ENCODE data around the gene TMEM9.

TMEM9 gene

DNA sequence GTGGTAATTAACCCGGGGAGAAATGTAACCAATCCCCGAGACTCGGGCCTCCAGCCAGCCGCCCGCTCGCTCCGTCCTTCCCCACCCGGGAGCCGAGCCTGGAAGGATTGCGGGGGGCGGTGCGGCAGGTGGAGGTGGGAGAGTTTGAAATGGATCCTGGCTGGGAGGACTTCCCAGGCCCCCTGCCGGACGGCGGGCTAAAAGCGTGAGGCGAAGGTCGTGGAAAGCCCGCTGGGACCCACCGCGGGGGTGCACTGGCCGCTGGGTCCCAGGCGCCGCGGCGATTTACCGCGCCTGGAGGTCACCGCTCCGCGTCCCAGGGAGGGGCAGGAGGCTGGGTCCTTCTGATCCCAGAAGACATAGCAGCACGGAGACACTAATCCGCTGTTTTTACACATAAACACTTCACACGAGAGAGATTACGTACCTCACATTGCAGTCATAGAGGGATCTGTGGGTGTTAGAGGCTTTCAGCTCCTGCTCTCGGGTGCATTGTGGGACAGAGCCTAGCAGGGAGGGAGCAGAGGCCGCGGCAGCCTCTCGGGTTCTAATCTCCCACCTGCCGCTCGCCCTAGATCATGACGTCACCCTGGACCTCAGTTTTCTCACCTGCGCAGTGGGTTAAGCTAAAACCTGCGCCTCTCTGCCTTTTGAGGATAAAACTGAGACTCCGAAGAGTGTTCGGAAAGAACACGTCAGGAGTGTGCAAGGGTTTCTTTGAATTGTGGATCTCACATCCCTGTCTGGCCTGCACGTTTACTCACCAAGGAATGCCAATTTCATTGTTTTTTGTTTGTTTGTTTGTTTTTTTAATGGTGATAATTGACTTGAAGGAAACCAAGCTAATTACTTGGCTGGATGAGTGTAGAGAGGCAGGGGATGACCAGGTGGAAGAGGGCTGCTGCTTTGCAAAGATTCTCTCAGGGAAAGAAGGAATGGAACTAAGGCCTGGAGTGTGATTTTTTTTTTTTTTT is 17.1 kb upstream of the TMEM9 start (continued):
- TF ChIP-seq, protein P1, sequence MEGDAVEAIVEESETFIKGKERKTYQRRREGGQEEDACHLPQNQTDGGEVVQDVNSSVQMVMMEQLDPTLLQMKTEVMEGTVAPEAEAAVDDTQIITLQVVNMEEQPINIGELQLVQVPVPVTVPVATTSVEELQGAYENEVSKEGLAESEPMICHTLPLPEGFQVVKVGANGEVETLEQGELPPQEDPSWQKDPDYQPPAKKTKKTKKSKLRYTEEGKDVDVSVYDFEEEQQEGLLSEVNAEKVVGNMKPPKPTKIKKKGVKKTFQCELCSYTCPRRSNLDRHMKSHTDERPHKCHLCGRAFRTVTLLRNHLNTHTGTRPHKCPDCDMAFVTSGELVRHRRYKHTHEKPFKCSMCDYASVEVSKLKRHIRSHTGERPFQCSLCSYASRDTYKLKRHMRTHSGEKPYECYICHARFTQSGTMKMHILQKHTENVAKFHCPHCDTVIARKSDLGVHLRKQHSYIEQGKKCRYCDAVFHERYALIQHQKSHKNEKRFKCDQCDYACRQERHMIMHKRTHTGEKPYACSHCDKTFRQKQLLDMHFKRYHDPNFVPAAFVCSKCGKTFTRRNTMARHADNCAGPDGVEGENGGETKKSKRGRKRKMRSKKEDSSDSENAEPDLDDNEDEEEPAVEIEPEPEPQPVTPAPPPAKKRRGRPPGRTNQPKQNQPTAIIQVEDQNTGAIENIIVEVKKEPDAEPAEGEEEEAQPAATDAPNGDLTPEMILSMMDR (tag by site-specific recombination; IDR thresholded peaks at IDR 0.05): peak; percentile 78

DNA sequence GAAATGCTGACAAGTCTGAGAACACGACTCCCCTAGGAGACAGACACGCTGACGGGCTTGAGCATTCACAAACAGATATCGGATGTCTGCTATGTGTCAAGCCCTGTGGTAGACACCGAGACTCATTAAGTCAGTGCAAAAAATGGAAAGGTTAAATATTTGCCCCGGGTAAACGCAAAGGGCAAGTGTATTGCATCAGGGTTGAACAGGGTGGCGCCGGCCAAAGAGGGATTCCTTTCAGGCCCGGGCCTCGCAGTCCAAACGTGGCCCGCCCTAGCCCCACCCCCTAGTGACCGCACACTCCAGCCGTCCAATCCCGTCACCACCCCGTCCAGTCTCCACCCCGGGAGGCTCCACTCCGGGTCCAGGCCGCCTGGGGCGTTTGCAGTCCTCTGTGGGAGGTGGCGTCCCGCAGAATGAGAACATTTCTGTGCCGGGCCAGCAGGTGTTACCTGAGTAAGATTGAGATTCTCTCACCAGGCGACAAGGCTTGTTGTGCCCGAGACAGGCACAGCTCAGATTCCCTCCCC is 16.3 kb upstream of the TMEM9 start:
- ChIA-PET CTCF (interaction anchor here (0.7 to 1.3 kb wide), 5 partner anchors 21 to 191 kb away, joined by 3 to 4 read pairs (median 3); no protein-coding TSS in a partner anchor), POLR2A (interaction anchor here (0.6 to 2.9 kb wide), 8 partner anchors 14 to 552 kb away, joined by 3 to 21 read pairs (median 5); partner anchors contain the start of genes IGFN1 and TMEM9)
- Histone ChIP-seq H3K9me3 (ENCODE audit: control insufficient read depth, insufficient read depth, low read depth, low read length) (no peaks in the 10 kb centered on the region), H3K4me3 (ENCODE audit: low read depth, low read length) (peak overlapping the region; percentile 54), H3K36me3 (ENCODE audit: control insufficient read depth in 2 of 2, insufficient read depth in 1 of 2, low read length in 2 of 2) (no peaks in the 10 kb centered on the region), H3K4me1 (ENCODE audit: control insufficient read depth, insufficient read depth, low read length) (no peaks in the 10 kb centered on the region), H3K27ac (ENCODE audit: extremely low read depth, low read depth, low read length) (peak overlapping the region; percentile 82)
- TF ChIP-seq ZNF140 (tag by site-specific recombination; IDR thresholded peaks at IDR 0.05) (no peak), ZNF514 (tag by site-specific recombination; IDR thresholded peaks at IDR 0.05) (no peak), ZNF626 (tag by site-specific recombination; IDR thresholded peaks at IDR 0.05) (no peak), ZNF121 (tag by site-specific recombination; IDR thresholded peaks at IDR 0.05) (no peak), ZNF223 (tag by site-specific recombination; IDR thresholded peaks at IDR 0.05) (peak; percentile 99), FEZF1 (tag by site-specific recombination; IDR thresholded peaks at IDR 0.05) (peak; percentile 83), MZF1 (tag by site-specific recombination; IDR thresholded peaks at IDR 0.05; ENCODE audit: borderline replicate concordance) (peak; percentile 75; the same call in 1 of the 2 replicates), ZNF292 (tag by site-specific recombination; IDR thresholded peaks at IDR 0.05; ENCODE audit: borderline replicate concordance, low read depth) (no peak), IKZF3 (tag by site-specific recombination; IDR thresholded peaks at IDR 0.05) (no peak; the same call in 1 of the 2 replicates), SP2 (tag by site-specific recombination; IDR thresholded peaks at IDR 0.05) (peak; percentile 81), SCRT2 (tag by site-specific recombination; IDR thresholded peaks at IDR 0.05) (peak; percentile 34; the same call in 1 of the 2 replicates), SP3 (tag by site-specific recombination; IDR thresholded peaks at IDR 0.05) (peak; percentile 74), ZXDB (tag by site-specific recombination; IDR thresholded peaks at IDR 0.05) (0 out of 2 replicates have a peak, but pooled peaks have one; percentile 26), HOXD13 (CRISPR knock-in tag; IDR thresholded peaks at IDR 0.05; ENCODE audit: borderline replicate concordance) (peak; percentile 70; the same call in 1 of the 2 replicates), BCL11A (tag by site-specific recombination; IDR thresholded peaks at IDR 0.05; ENCODE audit: low read depth) (peak; percentile 60; the same call in 1 of the 2 replicates), ZNF600 (tag by site-specific recombination; IDR thresholded peaks at IDR 0.05) (peak; percentile 87)
- TF ChIP-seq, protein P2, sequence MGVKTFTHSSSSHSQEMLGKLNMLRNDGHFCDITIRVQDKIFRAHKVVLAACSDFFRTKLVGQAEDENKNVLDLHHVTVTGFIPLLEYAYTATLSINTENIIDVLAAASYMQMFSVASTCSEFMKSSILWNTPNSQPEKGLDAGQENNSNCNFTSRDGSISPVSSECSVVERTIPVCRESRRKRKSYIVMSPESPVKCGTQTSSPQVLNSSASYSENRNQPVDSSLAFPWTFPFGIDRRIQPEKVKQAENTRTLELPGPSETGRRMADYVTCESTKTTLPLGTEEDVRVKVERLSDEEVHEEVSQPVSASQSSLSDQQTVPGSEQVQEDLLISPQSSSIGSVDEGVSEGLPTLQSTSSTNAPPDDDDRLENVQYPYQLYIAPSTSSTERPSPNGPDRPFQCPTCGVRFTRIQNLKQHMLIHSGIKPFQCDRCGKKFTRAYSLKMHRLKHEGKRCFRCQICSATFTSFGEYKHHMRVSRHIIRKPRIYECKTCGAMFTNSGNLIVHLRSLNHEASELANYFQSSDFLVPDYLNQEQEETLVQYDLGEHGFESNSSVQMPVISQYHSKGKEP (tag by site-specific recombination; IDR thresholded peaks at IDR 0.05): peak; percentile 74
- TF ChIP-seq, protein P3, sequence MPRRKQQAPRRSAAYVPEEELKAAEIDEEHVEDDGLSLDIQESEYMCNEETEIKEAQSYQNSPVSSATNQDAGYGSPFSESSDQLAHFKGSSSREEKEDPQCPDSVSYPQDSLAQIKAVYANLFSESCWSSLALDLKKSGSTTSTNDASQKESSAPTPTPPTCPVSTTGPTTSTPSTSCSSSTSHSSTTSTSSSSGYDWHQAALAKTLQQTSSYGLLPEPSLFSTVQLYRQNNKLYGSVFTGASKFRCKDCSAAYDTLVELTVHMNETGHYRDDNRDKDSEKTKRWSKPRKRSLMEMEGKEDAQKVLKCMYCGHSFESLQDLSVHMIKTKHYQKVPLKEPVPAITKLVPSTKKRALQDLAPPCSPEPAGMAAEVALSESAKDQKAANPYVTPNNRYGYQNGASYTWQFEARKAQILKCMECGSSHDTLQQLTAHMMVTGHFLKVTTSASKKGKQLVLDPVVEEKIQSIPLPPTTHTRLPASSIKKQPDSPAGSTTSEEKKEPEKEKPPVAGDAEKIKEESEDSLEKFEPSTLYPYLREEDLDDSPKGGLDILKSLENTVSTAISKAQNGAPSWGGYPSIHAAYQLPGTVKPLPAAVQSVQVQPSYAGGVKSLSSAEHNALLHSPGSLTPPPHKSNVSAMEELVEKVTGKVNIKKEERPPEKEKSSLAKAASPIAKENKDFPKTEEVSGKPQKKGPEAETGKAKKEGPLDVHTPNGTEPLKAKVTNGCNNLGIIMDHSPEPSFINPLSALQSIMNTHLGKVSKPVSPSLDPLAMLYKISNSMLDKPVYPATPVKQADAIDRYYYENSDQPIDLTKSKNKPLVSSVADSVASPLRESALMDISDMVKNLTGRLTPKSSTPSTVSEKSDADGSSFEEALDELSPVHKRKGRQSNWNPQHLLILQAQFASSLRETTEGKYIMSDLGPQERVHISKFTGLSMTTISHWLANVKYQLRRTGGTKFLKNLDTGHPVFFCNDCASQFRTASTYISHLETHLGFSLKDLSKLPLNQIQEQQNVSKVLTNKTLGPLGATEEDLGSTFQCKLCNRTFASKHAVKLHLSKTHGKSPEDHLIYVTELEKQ (tag by site-specific recombination; IDR thresholded peaks at IDR 0.05; ENCODE audit: borderline replicate concordance): peak; percentile 12; the same call in 1 of the 2 replicates
- TF ChIP-seq, protein P4, sequence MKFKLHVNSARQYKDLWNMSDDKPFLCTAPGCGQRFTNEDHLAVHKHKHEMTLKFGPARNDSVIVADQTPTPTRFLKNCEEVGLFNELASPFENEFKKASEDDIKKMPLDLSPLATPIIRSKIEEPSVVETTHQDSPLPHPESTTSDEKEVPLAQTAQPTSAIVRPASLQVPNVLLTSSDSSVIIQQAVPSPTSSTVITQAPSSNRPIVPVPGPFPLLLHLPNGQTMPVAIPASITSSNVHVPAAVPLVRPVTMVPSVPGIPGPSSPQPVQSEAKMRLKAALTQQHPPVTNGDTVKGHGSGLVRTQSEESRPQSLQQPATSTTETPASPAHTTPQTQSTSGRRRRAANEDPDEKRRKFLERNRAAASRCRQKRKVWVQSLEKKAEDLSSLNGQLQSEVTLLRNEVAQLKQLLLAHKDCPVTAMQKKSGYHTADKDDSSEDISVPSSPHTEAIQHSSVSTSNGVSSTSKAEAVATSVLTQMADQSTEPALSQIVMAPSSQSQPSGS (tag by site-specific recombination; IDR thresholded peaks at IDR 0.05; ENCODE audit: low read depth): peak; percentile 67
- TF ChIP-seq, protein P5, sequence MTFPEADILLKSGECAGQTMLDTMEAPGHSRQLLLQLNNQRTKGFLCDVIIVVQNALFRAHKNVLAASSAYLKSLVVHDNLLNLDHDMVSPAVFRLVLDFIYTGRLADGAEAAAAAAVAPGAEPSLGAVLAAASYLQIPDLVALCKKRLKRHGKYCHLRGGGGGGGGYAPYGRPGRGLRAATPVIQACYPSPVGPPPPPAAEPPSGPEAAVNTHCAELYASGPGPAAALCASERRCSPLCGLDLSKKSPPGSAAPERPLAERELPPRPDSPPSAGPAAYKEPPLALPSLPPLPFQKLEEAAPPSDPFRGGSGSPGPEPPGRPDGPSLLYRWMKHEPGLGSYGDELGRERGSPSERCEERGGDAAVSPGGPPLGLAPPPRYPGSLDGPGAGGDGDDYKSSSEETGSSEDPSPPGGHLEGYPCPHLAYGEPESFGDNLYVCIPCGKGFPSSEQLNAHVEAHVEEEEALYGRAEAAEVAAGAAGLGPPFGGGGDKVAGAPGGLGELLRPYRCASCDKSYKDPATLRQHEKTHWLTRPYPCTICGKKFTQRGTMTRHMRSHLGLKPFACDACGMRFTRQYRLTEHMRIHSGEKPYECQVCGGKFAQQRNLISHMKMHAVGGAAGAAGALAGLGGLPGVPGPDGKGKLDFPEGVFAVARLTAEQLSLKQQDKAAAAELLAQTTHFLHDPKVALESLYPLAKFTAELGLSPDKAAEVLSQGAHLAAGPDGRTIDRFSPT (tag by site-specific recombination; IDR thresholded peaks at IDR 0.05): peak; percentile 78
- TF ChIP-seq, protein P6, sequence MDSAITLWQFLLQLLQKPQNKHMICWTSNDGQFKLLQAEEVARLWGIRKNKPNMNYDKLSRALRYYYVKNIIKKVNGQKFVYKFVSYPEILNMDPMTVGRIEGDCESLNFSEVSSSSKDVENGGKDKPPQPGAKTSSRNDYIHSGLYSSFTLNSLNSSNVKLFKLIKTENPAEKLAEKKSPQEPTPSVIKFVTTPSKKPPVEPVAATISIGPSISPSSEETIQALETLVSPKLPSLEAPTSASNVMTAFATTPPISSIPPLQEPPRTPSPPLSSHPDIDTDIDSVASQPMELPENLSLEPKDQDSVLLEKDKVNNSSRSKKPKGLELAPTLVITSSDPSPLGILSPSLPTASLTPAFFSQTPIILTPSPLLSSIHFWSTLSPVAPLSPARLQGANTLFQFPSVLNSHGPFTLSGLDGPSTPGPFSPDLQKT (IDR thresholded peaks at IDR 0.05; ENCODE audit: borderline replicate concordance, low read depth, low read length): no peak

Measured in HEK293 (cell line).